CD4-positive, alpha-beta T cell treated with Interleukin-6 for 4 hours (primary cell): ENCODE measurements around the gene CLASP1.
"Not testable (repeated sequence)": the region's sequence is repeated elsewhere in the genome, so short reads cannot be mapped to it uniquely, and the experiment has no call there.

Source experiments
- DNase-seq: peaks from one replicate; pipeline ENCODE4 v3.0.0-alpha.2; 2020; ENCODE audit warnings: mixed read lengths

Gene CLASP1

GRCh38 chr2:121492409-121492808 is 156.9 kb downstream of the CLASP1 start:
- DNase-seq, result no peak

GRCh38 chr2:121491518-121491917 is 157.7 kb downstream of the CLASP1 start:
- DNase-seq, result no peak

GRCh38 chr2:121490584-121491133 is 158.6 kb downstream of the CLASP1 start:
- DNase-seq, result no peak

GRCh38 chr2:121489911-121490583 is 159.2 kb downstream of the CLASP1 start:
- no peak for DNase-seq

- no peak for DNase-seq
Measured at GRCh38 chr2:121489284-121489683, 160.0 kb downstream of the CLASP1 start.

- no peak for DNase-seq
Measured at GRCh38 chr2:121486191-121486790, 163.0 kb downstream of the CLASP1 start.

- DNase-seq, result no peak
Measured at GRCh38 chr2:121485039-121485438, 164.2 kb downstream of the CLASP1 start.

GRCh38 chr2:121483846-121484245 is 165.4 kb downstream of the CLASP1 start:
- DNase-seq, result no peak

GRCh38 chr2:121483021-121483420 is 166.2 kb downstream of the CLASP1 start:
- no peak for DNase-seq

- DNase-seq, result no peak
Measured at GRCh38 chr2:121480826-121481225, 168.4 kb downstream of the CLASP1 start.

GRCh38 chr2:121479882-121480522 is 169.3 kb downstream of the CLASP1 start:
- no peak for DNase-seq

- DNase-seq, result no peak
Measured at GRCh38 chr2:121478996-121479745, 170.1 kb downstream of the CLASP1 start.

- not testable (repeated sequence) for DNase-seq
Measured at GRCh38 chr2:121478358-121478995, 170.8 kb downstream of the CLASP1 start.

- no peak for DNase-seq
Measured at GRCh38 chr2:121476684-121477083, 172.6 kb downstream of the CLASP1 start.

- no peak for DNase-seq
Measured at GRCh38 chr2:121475811-121476571, 173.3 kb downstream of the CLASP1 start.

GRCh38 chr2:121473512-121473911 is 175.8 kb downstream of the CLASP1 start:
- no peak for DNase-seq

- no peak for DNase-seq
Measured at GRCh38 chr2:121472470-121472993, 176.7 kb downstream of the CLASP1 start.

GRCh38 chr2:121471532-121472469 is 177.5 kb downstream of the CLASP1 start:
- DNase-seq, result no peak

- DNase-seq, result no peak
Measured at GRCh38 chr2:121470917-121471316, 178.3 kb downstream of the CLASP1 start.

- DNase-seq, result no peak
Measured at GRCh38 chr2:121469356-121469755, 179.9 kb downstream of the CLASP1 start.
